GM18508 (cell line): ENCODE data around the gene ELP2.
"Not testable (repeated sequence)": the region's sequence is repeated elsewhere in the genome, so short reads cannot be mapped to it uniquely, and the experiment has no call there.

Experiments used
- ATAC-seq: cut with Tn5 transposase; IDR thresholded peaks from one replicate; pipeline ENCODE4 v1.9.1; 2021; ENCODE audit warnings: moderate number of reproducible peaks; ENCODE audit not compliant: insufficient read depth, unreplicated experiment

The ELP2 gene

GRCh38 chr18:36129300-36130038 lies at the start of gene ELP2, which contains the start of gene SLC39A6:
ELP2 (plus strand) TSS chr18:36129899; CDS start chr18:36129934, 35 bp downstream.
SLC39A6 (minus strand) TSS chr18:36129340; CDS start chr18:36127007, 2,333 bp downstream.
- ATAC-seq = peak; percentile 83

GRCh38 chr18:36081118-36081517 lies 48.6 kb upstream of the ELP2 start:
- ATAC-seq = not testable (repeated sequence)

- ATAC-seq = no peak
Measured at GRCh38 chr18:36083729-36084128, 46.0 kb upstream of the ELP2 start.

- no peak for ATAC-seq
Measured at GRCh38 chr18:36085195-36085594, 44.5 kb upstream of the ELP2 start.

- no peak for ATAC-seq
Measured at GRCh38 chr18:36086186-36086585, 43.5 kb upstream of the ELP2 start.

GRCh38 chr18:36088256-36088655 lies 41.4 kb upstream of the ELP2 start:
- no peak for ATAC-seq

- no peak for ATAC-seq
Measured at GRCh38 chr18:36089001-36089400, 40.7 kb upstream of the ELP2 start.

- ATAC-seq = not testable (repeated sequence)
Measured at GRCh38 chr18:36092116-36092515, 37.6 kb upstream of the ELP2 start.

- ATAC-seq = no peak
Measured at GRCh38 chr18:36094431-36094830, 35.3 kb upstream of the ELP2 start.

GRCh38 chr18:36095936-36096519 lies 33.7 kb upstream of the ELP2 start:
- no peak for ATAC-seq

GRCh38 chr18:36096955-36097354 lies 32.7 kb upstream of the ELP2 start:
- no peak for ATAC-seq

- no peak for ATAC-seq
Measured at GRCh38 chr18:36099311-36099710, 30.4 kb upstream of the ELP2 start.

- no peak for ATAC-seq
Measured at GRCh38 chr18:36101943-36102342, 27.8 kb upstream of the ELP2 start.

- ATAC-seq = no peak
Measured at GRCh38 chr18:36104749-36105148, 24.9 kb upstream of the ELP2 start.

GRCh38 chr18:36107477-36107876 lies 22.2 kb upstream of the ELP2 start:
- ATAC-seq = no peak

- no peak for ATAC-seq
Measured at GRCh38 chr18:36108196-36108595, 21.5 kb upstream of the ELP2 start.

GRCh38 chr18:36108601-36109000 lies 21.1 kb upstream of the ELP2 start:
- ATAC-seq = no peak

GRCh38 chr18:36109737-36110136 lies 20.0 kb upstream of the ELP2 start:
- ATAC-seq = no peak

- no peak for ATAC-seq
Measured at GRCh38 chr18:36112302-36112701, 17.4 kb upstream of the ELP2 start.

GRCh38 chr18:36114251-36114650 lies 15.4 kb upstream of the ELP2 start:
- ATAC-seq = no peak

GRCh38 chr18:36114738-36115137 lies 15.0 kb upstream of the ELP2 start:
- ATAC-seq = no peak

GRCh38 chr18:36116771-36117170 lies 12.9 kb upstream of the ELP2 start:
- ATAC-seq = not testable (repeated sequence)
